ENCODE data around the gene LMNTD2. TPM values are rescaled to one million over a fixed set of nuclear protein-coding genes. Genes with fewer than 3 reads are reported as not detected.

LMNTD2 gene
- total RNA-seq, 2 donors from 2014 or later = 6.0 to 12.9 TPM

DNA sequence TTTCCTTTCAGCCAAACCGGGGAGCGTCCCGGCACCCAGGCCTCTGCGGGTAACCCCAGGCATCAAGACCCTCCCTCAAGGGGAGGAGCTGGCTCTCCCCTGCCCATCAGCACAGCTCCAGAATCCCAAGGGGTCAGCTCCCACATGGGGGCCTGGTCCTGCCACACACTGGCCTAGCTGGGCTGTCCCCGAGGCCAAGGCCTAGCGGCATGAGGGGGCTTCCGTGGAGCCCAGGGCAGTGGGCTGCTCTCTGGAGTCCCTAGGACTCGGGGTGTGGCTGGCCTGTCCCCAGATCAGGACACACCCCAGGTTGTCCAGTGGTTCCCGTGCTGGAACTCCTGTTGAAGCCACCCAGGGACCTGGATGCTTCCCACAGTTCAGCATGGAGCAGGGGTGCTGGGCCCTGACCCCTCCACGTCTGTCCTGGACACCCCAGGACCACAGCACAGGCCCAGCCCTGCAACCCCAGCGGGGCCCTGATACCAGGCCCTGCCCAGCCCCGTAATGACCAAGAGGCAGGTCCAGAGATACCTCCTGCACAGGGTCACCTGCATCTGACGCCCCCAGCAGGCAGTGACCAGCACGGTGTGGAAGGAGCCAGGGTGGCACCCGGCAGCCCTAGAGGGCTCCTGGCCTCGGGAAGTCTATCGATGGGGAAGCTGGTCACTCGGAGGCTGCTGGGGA is 30.7 kb downstream of the LMNTD2 start:
- intact Hi-C loops (cut with DNase I) = no loop called here
- Histone ChIP-seq H3K27me3 (no peaks in the 10 kb centered on the region), H3K4me1 (peaks cover 10% of the 10 kb centered on the region), H3K27ac (no peak overlapping the region), H3K36me3 (replicated peaks in 1 of 2; ENCODE audit: insufficient read depth in 1 of 2, low read depth in 2 of 2) (peaks cover 0 to 1% of the 10 kb centered on the region in 2 donors), H3K4me3 (no peak overlapping the region), H3K9me3 (no peaks in the 10 kb centered on the region)
- TF ChIP-seq POLR2A (IDR thresholded peaks at IDR 0.05) = no peak
- TF ChIP-seq, protein P1, sequence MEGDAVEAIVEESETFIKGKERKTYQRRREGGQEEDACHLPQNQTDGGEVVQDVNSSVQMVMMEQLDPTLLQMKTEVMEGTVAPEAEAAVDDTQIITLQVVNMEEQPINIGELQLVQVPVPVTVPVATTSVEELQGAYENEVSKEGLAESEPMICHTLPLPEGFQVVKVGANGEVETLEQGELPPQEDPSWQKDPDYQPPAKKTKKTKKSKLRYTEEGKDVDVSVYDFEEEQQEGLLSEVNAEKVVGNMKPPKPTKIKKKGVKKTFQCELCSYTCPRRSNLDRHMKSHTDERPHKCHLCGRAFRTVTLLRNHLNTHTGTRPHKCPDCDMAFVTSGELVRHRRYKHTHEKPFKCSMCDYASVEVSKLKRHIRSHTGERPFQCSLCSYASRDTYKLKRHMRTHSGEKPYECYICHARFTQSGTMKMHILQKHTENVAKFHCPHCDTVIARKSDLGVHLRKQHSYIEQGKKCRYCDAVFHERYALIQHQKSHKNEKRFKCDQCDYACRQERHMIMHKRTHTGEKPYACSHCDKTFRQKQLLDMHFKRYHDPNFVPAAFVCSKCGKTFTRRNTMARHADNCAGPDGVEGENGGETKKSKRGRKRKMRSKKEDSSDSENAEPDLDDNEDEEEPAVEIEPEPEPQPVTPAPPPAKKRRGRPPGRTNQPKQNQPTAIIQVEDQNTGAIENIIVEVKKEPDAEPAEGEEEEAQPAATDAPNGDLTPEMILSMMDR (IDR thresholded peaks at IDR 0.05) = no peak
- no peak for DNase-seq
- 76 to 83% methylated on average over 7 to 11 of the region's 18 CpGs for WGBS, 2 donors
- no peak for ATAC-seq

- Histone ChIP-seq H3K4me3 (no peak overlapping the region), H3K27ac (no peak overlapping the region), H3K36me3 (replicated peaks in 1 of 2; ENCODE audit: insufficient read depth in 1 of 2, low read depth in 2 of 2) (peaks cover 0 to 1% of the 10 kb centered on the region in 2 donors), H3K27me3 (no peaks in the 10 kb centered on the region), H3K4me1 (peaks cover 3% of the 10 kb centered on the region), H3K9me3 (no peaks in the 10 kb centered on the region)
- peak in 1 of 4 donors; percentile 13 for DNase-seq
- intact Hi-C loops (cut with DNase I) = no loop called here
- WGBS, 2 donors = 76 to 78% methylated on average over 19 to 27 of the region's 29 CpGs
- TF ChIP-seq POLR2A (IDR thresholded peaks at IDR 0.05) = no peak
- TF ChIP-seq, protein P1 (IDR thresholded peaks at IDR 0.05) = no peak
- ATAC-seq = no peak
Observed at GRCh38 chr11:528815-529727, 31.5 kb downstream of the LMNTD2 start.

- Histone ChIP-seq H3K4me1 (no peaks in the 10 kb centered on the region), H3K27me3 (no peaks in the 10 kb centered on the region), H3K36me3 (replicated peaks in 1 of 2; ENCODE audit: insufficient read depth in 1 of 2, low read depth in 2 of 2) (peaks cover 0 to 1% of the 10 kb centered on the region in 2 donors), H3K27ac (no peak overlapping the region), H3K4me3 (no peak overlapping the region), H3K9me3 (no peaks in the 10 kb centered on the region)
- TF ChIP-seq POLR2A (IDR thresholded peaks at IDR 0.05) = no peak
- TF ChIP-seq, protein P1 (IDR thresholded peaks at IDR 0.05) = no peak
- intact Hi-C loops (cut with DNase I) = no loop called here
- DNase-seq (no peak), ATAC-seq (no peak)
- 82 to 84% methylated on average over 12 to 30 of the region's 30 CpGs for WGBS, 2 donors
Observed at GRCh38 chr11:528166-528814, 32.2 kb downstream of the LMNTD2 start.

DNA sequence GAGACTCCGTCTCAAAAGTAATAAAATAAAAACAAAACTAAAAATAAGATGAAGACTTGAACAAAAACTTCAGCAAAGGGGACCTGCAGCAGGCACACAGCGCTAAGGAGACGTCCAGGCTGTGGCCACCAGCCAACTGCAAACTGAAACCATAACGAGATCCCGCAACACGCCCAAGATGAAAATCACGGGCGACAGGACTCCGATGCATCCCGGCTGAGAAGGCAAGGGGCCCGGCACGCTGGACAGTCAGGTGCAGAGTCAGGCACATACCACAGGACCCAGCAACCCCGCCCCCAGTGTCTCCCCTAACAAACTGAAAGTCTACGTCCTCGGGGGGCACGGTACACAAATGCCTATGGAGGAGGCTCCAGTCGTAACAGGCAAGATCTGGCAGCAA is 34.3 kb downstream of the LMNTD2 start:
- H3K4me3 ChIP-seq = no peak overlapping the region

More for the DNA sequence above, 34.3 kb downstream of the LMNTD2 start:
- no peaks in the 10 kb centered on the region for H3K36me3 ChIP-seq (replicated peaks in 1 of 2; ENCODE audit: insufficient read depth in 1 of 2, low read depth in 2 of 2)
- H3K27me3 ChIP-seq = no peaks in the 10 kb centered on the region
- WGBS, 2 donors = 81 to 86% methylated on average over 12 to 17 of the region's 17 CpGs
- H3K27ac ChIP-seq = no peak overlapping the region
- DNase-seq = no peak
- intact Hi-C loops (cut with DNase I) = no loop called here
- H3K4me1 ChIP-seq = no peaks in the 10 kb centered on the region
- no peak for ATAC-seq
- no peaks in the 10 kb centered on the region for H3K9me3 ChIP-seq
- TF ChIP-seq, protein P1 (IDR thresholded peaks at IDR 0.05) = no peak
- no peak for TF ChIP-seq POLR2A (IDR thresholded peaks at IDR 0.05)
